ENCODE results near the gene AEBP2. TPM values are rescaled to one million over a fixed set of nuclear protein-coding genes. Genes with fewer than 3 reads are reported as not detected.

AEBP2 gene
- total RNA-seq, 3 donors from 2014 or later (not counting 1 experiment from before 2014, with no cell fraction given), result 57.1 to 79.5 (median 61.8) TPM

DNA sequence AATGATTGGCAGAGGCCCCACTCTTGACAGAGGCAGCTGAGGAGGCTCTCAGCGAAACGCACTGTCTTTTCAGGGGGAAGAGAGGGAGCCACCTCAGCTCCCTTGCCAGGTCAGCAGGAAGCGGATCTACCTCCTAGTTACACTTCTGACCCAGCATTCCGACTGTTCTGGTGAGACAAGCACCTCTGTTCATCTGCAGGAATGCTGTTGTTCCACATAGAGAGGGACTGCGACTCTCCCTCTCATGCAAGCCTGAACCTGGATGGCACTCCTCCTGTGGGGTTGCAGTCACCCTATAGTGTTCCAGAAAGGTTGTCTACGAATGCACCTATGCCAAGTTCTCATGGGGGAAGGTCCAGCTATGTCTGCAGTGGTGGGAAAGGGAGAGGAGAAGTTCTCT is 37.1 kb upstream of the AEBP2 start:
- intact Hi-C loops (cut with micrococcal nuclease), result no loop called here
- H3K4me3 Mint-ChIP-seq, result no peak overlapping the region

DNA sequence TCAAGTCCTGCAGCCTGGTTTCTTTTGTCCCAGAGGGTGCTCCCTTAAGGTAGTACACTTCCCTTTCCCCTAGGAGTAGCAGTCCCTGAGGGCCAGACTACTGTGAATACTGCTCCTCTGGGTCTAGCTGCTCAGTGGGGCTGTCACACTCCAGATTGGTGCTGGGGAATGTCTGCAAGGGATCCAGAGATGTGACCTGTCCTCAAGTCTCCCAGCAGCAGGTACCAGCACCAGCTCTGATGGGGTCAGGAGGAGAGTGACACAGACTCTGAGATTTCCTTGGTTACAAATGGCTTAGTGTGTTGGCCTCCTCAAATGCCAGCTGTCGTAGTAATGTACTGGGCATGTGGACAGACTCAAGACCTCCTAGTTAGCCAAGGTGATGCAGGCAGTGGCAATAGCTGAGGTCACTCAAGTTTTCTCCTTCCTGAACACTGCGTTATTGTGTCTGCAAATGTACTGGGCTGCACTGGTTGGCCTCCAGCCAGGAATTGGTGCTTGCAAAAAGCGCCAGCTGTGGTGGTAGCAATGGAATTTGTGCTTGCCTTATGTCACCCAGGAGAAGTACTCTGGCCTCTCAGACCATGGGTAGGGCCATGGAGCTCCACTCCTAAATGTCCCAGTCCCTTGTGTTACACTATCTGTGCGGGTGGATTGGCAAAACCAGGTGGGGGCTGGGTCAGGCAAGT is 36.4 kb upstream of the AEBP2 start:
- Mint-ChIP-seq H3K4me1 (peaks cover 17 to 32% of the 10 kb centered on the region in 2 donors), H3K27ac (peak overlapping the region; percentile 86 to 93), H3K36me3 (peaks cover 7% of the 10 kb centered on the region), H3K4me3 (peak overlapping the region; percentile 58), H3K9me3 (peaks cover 3 to 5% of the 10 kb centered on the region in 2 donors), H3K27me3 (ENCODE audit: low read depth in 2 of 2) (no peaks in the 10 kb centered on the region)
- Histone ChIP-seq H3K4me1 (ENCODE audit: control insufficient read depth, insufficient read depth, low read length) (peaks cover 40% of the 10 kb centered on the region), H3K27ac (ENCODE audit: low read length) (peak overlapping the region; percentile 73), H3K27me3 (ENCODE audit: control insufficient read depth, insufficient read depth, low read length) (no peaks in the 10 kb centered on the region), H3K9me3 (ENCODE audit: control insufficient read depth, insufficient read depth, low read length) (peaks cover 25% of the 10 kb centered on the region), H3K36me3 (ENCODE audit: control insufficient read depth, insufficient read depth, low read length) (no peaks in the 10 kb centered on the region), H3K4me3 (ENCODE audit: low read length) (no peak overlapping the region)
- TF ChIP-seq, protein P1, sequence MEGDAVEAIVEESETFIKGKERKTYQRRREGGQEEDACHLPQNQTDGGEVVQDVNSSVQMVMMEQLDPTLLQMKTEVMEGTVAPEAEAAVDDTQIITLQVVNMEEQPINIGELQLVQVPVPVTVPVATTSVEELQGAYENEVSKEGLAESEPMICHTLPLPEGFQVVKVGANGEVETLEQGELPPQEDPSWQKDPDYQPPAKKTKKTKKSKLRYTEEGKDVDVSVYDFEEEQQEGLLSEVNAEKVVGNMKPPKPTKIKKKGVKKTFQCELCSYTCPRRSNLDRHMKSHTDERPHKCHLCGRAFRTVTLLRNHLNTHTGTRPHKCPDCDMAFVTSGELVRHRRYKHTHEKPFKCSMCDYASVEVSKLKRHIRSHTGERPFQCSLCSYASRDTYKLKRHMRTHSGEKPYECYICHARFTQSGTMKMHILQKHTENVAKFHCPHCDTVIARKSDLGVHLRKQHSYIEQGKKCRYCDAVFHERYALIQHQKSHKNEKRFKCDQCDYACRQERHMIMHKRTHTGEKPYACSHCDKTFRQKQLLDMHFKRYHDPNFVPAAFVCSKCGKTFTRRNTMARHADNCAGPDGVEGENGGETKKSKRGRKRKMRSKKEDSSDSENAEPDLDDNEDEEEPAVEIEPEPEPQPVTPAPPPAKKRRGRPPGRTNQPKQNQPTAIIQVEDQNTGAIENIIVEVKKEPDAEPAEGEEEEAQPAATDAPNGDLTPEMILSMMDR (IDR thresholded peaks at IDR 0.05), result no peak
- DNase-seq (no peak), ATAC-seq (no peak)
- intact Hi-C loops (cut with micrococcal nuclease), result no loop called here
- WGBS (ENCODE audit: insufficient coverage), result 84% methylated on average over 4 of the region's 4 CpGs

More for the DNA sequence above, 37.1 kb upstream of the AEBP2 start:
- Histone ChIP-seq H3K27me3 (ENCODE audit: control insufficient read depth, insufficient read depth, low read length) (no peaks in the 10 kb centered on the region), H3K4me1 (ENCODE audit: control insufficient read depth, insufficient read depth, low read length) (peaks cover 40% of the 10 kb centered on the region), H3K9me3 (ENCODE audit: control insufficient read depth, insufficient read depth, low read length) (peaks cover 25% of the 10 kb centered on the region), H3K27ac (ENCODE audit: low read length) (no peak overlapping the region), H3K4me3 (ENCODE audit: low read length) (no peak overlapping the region), H3K36me3 (ENCODE audit: control insufficient read depth, insufficient read depth, low read length) (no peaks in the 10 kb centered on the region)
- Mint-ChIP-seq H3K36me3 (peaks cover 7% of the 10 kb centered on the region), H3K4me1 (peaks cover 17 to 32% of the 10 kb centered on the region in 2 donors), H3K27ac (no peak overlapping the region), H3K9me3 (peaks cover 3 to 5% of the 10 kb centered on the region in 2 donors), H3K27me3 (ENCODE audit: low read depth in 2 of 2) (no peaks in the 10 kb centered on the region)
- ATAC-seq (no peak), DNase-seq (no peak)
- WGBS (ENCODE audit: insufficient coverage), result 97% methylated on average over 6 of the region's 6 CpGs
- TF ChIP-seq, protein P1 (IDR thresholded peaks at IDR 0.05), result no peak

DNA sequence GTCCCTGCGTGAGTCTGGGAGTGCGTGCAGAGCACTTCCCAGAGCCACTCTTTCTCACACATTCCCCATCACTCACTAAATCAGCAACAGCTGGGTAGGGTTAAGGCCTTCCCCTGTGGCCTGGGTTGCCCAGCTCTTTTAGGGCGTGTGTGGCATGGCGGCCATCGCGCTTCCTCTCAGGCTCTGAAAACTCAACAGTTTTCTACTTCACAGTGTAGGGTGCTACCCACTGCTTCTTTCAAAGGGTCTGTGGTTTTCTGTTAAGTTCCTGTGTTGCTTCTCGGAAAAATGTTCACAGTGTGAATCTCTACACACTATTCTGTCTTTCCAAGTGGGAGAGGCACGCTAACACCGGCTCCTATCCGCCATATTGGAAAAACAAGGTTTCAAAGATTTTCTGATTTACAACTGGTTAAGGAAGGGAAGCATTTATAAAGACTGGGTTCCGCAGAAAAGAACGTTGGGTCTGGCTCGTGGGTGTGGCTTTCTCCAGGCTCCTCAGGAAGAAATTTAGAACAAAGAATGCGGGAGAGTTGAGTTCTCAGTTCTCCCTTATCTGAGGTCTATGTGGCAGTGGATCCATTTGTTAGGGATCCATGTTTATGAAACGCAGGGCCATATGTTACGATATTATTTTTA is 34.9 kb upstream of the AEBP2 start:
- Histone ChIP-seq H3K9me3 (ENCODE audit: control insufficient read depth, insufficient read depth, low read length) (peaks cover 25% of the 10 kb centered on the region), H3K36me3 (ENCODE audit: control insufficient read depth, insufficient read depth, low read length) (no peaks in the 10 kb centered on the region), H3K4me1 (ENCODE audit: control insufficient read depth, insufficient read depth, low read length) (peaks cover 40% of the 10 kb centered on the region), H3K4me3 (ENCODE audit: low read length) (no peak overlapping the region), H3K27ac (ENCODE audit: low read length) (peak overlapping the region; percentile 73), H3K27me3 (ENCODE audit: control insufficient read depth, insufficient read depth, low read length) (no peaks in the 10 kb centered on the region)
- H3K4me1 Mint-ChIP-seq, result peaks cover 17 to 32% of the 10 kb centered on the region in 2 donors
- H3K4me3 Mint-ChIP-seq, result peak overlapping the region; percentile 91
- TF ChIP-seq, protein P1 (IDR thresholded peaks at IDR 0.05), result no peak
- H3K27ac Mint-ChIP-seq, result peak overlapping the region; percentile 86 to 93
- intact Hi-C loops (cut with micrococcal nuclease), result no loop called here
- peaks cover 3 to 5% of the 10 kb centered on the region in 2 donors for H3K9me3 Mint-ChIP-seq
- peak; percentile 94 to 99 (median 95) for ATAC-seq
- H3K36me3 Mint-ChIP-seq, result peaks cover 7% of the 10 kb centered on the region
- DNase-seq, result peak; percentile 51 to 60
- H3K27me3 Mint-ChIP-seq (ENCODE audit: low read depth in 2 of 2), result no peaks in the 10 kb centered on the region
- 43% methylated on average over 16 of the region's 16 CpGs for WGBS (ENCODE audit: insufficient coverage)

All from natural killer cell (primary cell).